GM18520 (cell line): ENCODE results near the gene SALL2.
A peak's percentile ranks its signal among the peaks of the same experiment; 100 is the strongest.

Experiments used
- ATAC-seq: cut with Tn5 transposase; IDR thresholded peaks from one replicate; pipeline ENCODE4 v1.9.1; 2021; ENCODE audit not compliant: unreplicated experiment

Gene SALL2

GRCh38 chr14:21528381-21529348, 2.5 kb upstream of the SALL2 start:
- ATAC-seq = no peak

- no peak for ATAC-seq
These were observed 1.2 kb upstream of the SALL2 start for GRCh38 chr14:21527318-21527679.

- no peak for ATAC-seq
These were observed 649 bp upstream of the SALL2 start for GRCh38 chr14:21526672-21527317.

GRCh38 chr14:21525571-21525961, 580 bp downstream of the SALL2 start:
- ATAC-seq = no peak

- no peak for ATAC-seq
These were observed 1.3 kb downstream of the SALL2 start for GRCh38 chr14:21524575-21525490.

GRCh38 chr14:21523203-21523602, 2.9 kb downstream of the SALL2 start:
- ATAC-seq = no peak

- ATAC-seq = no peak
These were observed 4.6 kb downstream of the SALL2 start for GRCh38 chr14:21521501-21521900.

GRCh38 chr14:21520767-21521166, 5.4 kb downstream of the SALL2 start:
- ATAC-seq = no peak

- no peak for ATAC-seq
These were observed 7.4 kb downstream of the SALL2 start for GRCh38 chr14:21518725-21519124.

- no peak for ATAC-seq
These were observed 11.8 kb downstream of the SALL2 start for GRCh38 chr14:21514341-21514740.

- peak; percentile 96 for ATAC-seq
These were observed 15.2 kb downstream of the SALL2 start, which contains the start of gene METTL3 for GRCh38 chr14:21510735-21511657. Gene METTL3, minus strand, starts transcription at chr14:21511340. Its CDS starts 117 bp downstream, at chr14:21511223.

GRCh38 chr14:21509432-21510143, 16.6 kb downstream of the SALL2 start:
- no peak for ATAC-seq

- ATAC-seq = no peak
These were observed 19.6 kb downstream of the SALL2 start for GRCh38 chr14:21506557-21506956.

GRCh38 chr14:21505012-21505553, 21.1 kb downstream of the SALL2 start:
- ATAC-seq = peak; percentile 83

GRCh38 chr14:21503376-21503775, 22.8 kb downstream of the SALL2 start:
- ATAC-seq = no peak

GRCh38 chr14:21501568-21501967, 24.6 kb downstream of the SALL2 start:
- ATAC-seq = no peak

GRCh38 chr14:21498540-21499526, 27.3 kb downstream of the SALL2 start:
- ATAC-seq = no peak

GRCh38 chr14:21496453-21496852, 29.7 kb downstream of the SALL2 start:
- ATAC-seq = no peak
